Common myeloid progenitor, CD34-positive (primary cell): ENCODE data around the gene DENND1B.

Experiments used
- CTCF ChIA-PET: fragments of 350-600 bp; sonication (Branson Sonifier 250); formaldehyde crosslinking; loops from one replicate; lab custom pipeline; 2021; ENCODE audit warnings: antibody characterized with exemption; lab: Charles Lee
- POLR2A ChIA-PET: fragments of 350-600 bp; sonication (Branson Sonifier 250); formaldehyde crosslinking; loops from one replicate; lab custom pipeline; 2021; ENCODE audit warnings: antibody characterized with exemption; lab: Charles Lee
- DNase-seq, 3 donors: peaks; one replicate each; pipeline versions ENCODE4 v3.0.0 to v3.0.0-alpha.2; 2013
- H3K27ac ChIP-seq, 2 experiments: 1 replicate in 1 of 2; 2 replicates in 1 of 2; pipeline ENCODE4 v1.7.0; 2013; ENCODE audit warnings: inconsistent platforms in 2 of 2, low read length in 2 of 2, mild to moderate bottlenecking in 2 of 2, low read depth in 1 of 2, moderate library complexity in 1 of 2; ENCODE audit not compliant: severe bottlenecking in 2 of 2, insufficient read depth in 1 of 2, poor library complexity in 1 of 2
- H3K27me3 ChIP-seq, 5 experiments: replicated peaks in 2 of 5; 1 replicate in 3 of 5; 2 replicates in 2 of 5; pipeline versions ENCODE4 v1.6.1 to v1.7.0; 2013; ENCODE audit warnings: low read length in 4 of 5, mild to moderate bottlenecking in 2 of 5, moderate library complexity in 2 of 5, inconsistent platforms in 1 of 5; ENCODE audit not compliant: insufficient read depth in 5 of 5, control insufficient read depth in 4 of 5
- H3K36me3 ChIP-seq, 4 experiments: 1 replicate in 2 of 4; 2 replicates in 2 of 4; pipeline versions ENCODE4 v1.6.1 to v1.7.0; 2013; ENCODE audit warnings: low read length in 3 of 4, control low read depth in 1 of 4, mild to moderate bottlenecking in 1 of 4; ENCODE audit not compliant: control insufficient read depth in 4 of 4, insufficient read depth in 4 of 4
- H3K4me1 ChIP-seq, 4 experiments: 1 replicate in 3 of 4; 2 replicates in 1 of 4; pipeline versions ENCODE4 v1.6.1 to v1.7.1; 2013; ENCODE audit warnings: low read length in 3 of 4, mild to moderate bottlenecking in 3 of 4, control low read depth in 1 of 4, inconsistent platforms in 1 of 4, moderate library complexity in 1 of 4; ENCODE audit not compliant: control insufficient read depth in 4 of 4, insufficient read depth in 4 of 4; ENCODE audit errors: control extremely low read depth in 1 of 4
- H3K4me3 ChIP-seq, 7 experiments: 1 replicate in 4 of 7; 2 replicates in 3 of 7; pipeline versions ENCODE4 v1.5.1 to v1.7.0; 2013; ENCODE audit warnings: mild to moderate bottlenecking in 7 of 7, low read length in 6 of 7, moderate library complexity in 6 of 7, inconsistent platforms in 2 of 7, low read depth in 2 of 7, control low read depth in 1 of 7; ENCODE audit not compliant: insufficient read depth in 4 of 7, control insufficient read depth in 1 of 7; ENCODE audit errors: extremely low read depth in 1 of 7
- H3K9me3 ChIP-seq, 5 experiments: 1 replicate in 4 of 5; 2 replicates in 1 of 5; pipeline versions ENCODE4 v1.6.1 to v1.7.1; 2013; ENCODE audit warnings: low read length in 4 of 5, mild to moderate bottlenecking in 2 of 5, inconsistent platforms in 1 of 5, low read depth in 1 of 5, moderate library complexity in 1 of 5; ENCODE audit not compliant: control insufficient read depth in 4 of 5, insufficient read depth in 2 of 5; ENCODE audit errors: control extremely low read depth in 1 of 5
- WGBS: methylation state at CpG from one replicate; pipeline ENCODE4 v1.1.5; 2013; ENCODE audit not compliant: insufficient coverage; 5-methylcytosine and 5-hydroxymethylcytosine counted together

Gene DENND1B

DNA sequence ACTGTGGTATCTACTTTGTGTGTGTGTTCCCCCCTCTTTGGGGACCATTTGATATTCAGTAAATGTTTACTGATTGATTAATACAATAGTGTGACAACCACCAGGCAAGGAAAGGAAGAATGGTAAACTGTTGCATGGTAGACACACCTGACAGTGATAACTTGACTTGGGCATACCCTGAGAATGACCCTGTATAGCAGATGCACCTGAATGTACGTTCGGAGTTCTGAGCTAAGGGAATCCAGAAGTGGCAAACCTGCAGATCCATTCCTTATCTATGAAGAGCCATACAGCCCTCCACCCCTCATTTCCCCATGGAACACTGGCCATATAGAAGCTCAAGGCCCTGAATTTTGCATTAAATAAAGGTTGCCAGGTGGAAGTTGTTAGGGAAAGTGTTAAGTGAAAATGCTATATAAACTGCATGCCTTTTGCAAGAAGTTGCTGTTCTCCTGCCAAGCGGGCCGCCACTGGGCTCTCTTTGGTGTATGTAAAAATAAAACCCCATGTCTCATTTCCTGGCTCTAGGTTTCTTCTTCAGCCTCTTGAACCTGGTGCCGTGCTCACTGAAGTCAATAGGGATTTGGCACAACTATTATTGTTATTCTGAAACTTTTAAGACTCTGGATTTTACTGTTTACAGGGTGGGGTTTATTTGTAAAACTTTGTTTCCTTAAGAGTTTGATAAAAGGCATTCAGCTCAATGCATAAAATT is 32.6 kb upstream of the DENND1B start:
- POLR2A ChIA-PET, result no interaction called here
- CTCF ChIA-PET, result interaction anchor here (1.0 to 1.1 kb wide), 2 partner anchors 8 to 30 kb away, joined by 3 read pairs; no protein-coding TSS in a partner anchor
- DNase-seq, result no peak
- H3K27me3 ChIP-seq, result no peaks in the 10 kb centered on the region
- H3K36me3 ChIP-seq, result no peaks in the 10 kb centered on the region
- H3K4me1 ChIP-seq, result no peaks in the 10 kb centered on the region
- H3K4me3 ChIP-seq, result no peak overlapping the region
- no peaks in the 10 kb centered on the region for H3K9me3 ChIP-seq
- 100% methylated on average over 3 of the region's 5 CpGs for WGBS
- H3K27ac ChIP-seq, result no peak overlapping the region

DNA sequence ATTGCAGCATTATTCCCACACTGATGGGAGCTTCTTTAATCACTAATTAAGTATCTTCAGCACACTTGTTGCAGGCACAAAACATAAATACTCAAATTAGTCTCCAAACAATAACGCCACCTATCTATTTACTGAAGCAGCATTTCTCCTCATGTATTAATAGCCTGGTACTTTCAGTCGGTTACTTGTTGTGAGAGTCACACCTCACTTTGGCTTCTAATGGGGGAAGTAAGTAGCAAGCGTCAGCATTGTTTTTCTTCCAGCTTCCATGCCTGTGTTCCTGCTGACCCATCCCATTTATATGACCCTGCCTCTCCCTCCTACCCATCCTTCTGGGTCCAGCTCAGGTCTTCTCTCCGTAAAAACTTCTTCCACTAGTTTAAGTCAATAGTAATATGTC is 31.9 kb upstream of the DENND1B start:
- no peak overlapping the region for H3K4me3 ChIP-seq
- DNase-seq, result no peak
- no peaks in the 10 kb centered on the region for H3K9me3 ChIP-seq
- CTCF ChIA-PET, result interaction anchor here (1.1 kb wide), 1 partner anchor 9 kb away, joined by 3 read pairs; no protein-coding TSS in a partner anchor
- POLR2A ChIA-PET, result no interaction called here
- 100% methylated on average over 3 of the region's 4 CpGs for WGBS
- no peaks in the 10 kb centered on the region for H3K36me3 ChIP-seq
- H3K27me3 ChIP-seq, result no peaks in the 10 kb centered on the region
- no peak overlapping the region for H3K27ac ChIP-seq
- H3K4me1 ChIP-seq, result no peaks in the 10 kb centered on the region

DNA sequence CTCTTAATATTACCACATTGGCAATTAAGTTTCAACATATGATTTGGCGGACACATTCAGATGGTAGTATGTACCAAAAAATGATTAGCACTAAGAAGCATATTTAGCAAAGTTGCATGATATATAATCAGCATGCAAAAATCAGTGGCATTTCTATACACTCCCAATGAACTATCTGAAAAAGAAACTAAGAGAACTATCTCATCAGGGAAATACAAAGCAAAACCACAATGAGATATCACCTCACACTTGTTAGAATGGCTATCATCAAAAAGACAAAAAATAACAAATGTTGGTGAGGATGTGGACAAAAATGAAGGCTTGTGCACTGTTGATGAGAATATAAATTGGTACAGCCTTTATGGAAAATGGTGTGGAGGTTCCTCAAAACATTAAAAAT is 31.4 kb upstream of the DENND1B start:
- CTCF ChIA-PET, result interaction anchor here (1.1 kb wide), 1 partner anchor 9 kb away, joined by 3 read pairs; no protein-coding TSS in a partner anchor
- Histone ChIP-seq H3K27me3 (no peaks in the 10 kb centered on the region), H3K36me3 (no peaks in the 10 kb centered on the region), H3K4me1 (no peaks in the 10 kb centered on the region), H3K27ac (no peak overlapping the region), H3K4me3 (no peak overlapping the region), H3K9me3 (peaks cover 0 to 2% (median 2%) of the 10 kb centered on the region in 5 experiments)
- no CpG with 5 or more reads among the region's 1 CpG for WGBS
- POLR2A ChIA-PET, result no interaction called here
- no peak for DNase-seq

DNA sequence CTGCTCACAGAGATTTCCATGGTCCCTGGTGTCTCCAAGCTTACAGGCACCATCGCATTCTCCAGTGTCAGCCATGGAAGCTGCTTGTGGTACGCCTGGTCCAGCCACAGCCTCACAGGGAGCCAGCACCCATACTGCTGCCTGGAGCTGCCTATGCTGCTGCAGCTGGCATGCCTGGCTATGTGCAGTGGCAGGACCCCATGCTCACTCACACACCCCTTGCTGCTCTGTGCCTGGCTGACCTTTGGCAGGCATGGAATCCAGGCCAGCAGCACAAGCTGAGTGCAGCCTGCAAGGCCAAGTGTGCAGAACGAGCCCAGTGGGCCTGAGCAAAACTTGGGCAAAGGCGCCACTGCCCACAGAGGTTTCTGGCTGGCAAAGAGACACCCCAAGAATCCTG is 26.4 kb upstream of the DENND1B start:
- Histone ChIP-seq H3K4me1 (no peaks in the 10 kb centered on the region), H3K27ac (no peak overlapping the region), H3K9me3 (peaks cover 1 to 41% (median 24%) of the 10 kb centered on the region in 5 experiments), H3K4me3 (no peak overlapping the region), H3K36me3 (no peaks in the 10 kb centered on the region), H3K27me3 (no peaks in the 10 kb centered on the region)
- POLR2A ChIA-PET, result no interaction called here
- DNase-seq, result no peak
- 92% methylated on average over 3 of the region's 4 CpGs for WGBS
- CTCF ChIA-PET, result interaction anchor here (1.0 kb wide), 1 partner anchor 18 kb away, joined by 3 read pairs; no protein-coding TSS in a partner anchor

DNA sequence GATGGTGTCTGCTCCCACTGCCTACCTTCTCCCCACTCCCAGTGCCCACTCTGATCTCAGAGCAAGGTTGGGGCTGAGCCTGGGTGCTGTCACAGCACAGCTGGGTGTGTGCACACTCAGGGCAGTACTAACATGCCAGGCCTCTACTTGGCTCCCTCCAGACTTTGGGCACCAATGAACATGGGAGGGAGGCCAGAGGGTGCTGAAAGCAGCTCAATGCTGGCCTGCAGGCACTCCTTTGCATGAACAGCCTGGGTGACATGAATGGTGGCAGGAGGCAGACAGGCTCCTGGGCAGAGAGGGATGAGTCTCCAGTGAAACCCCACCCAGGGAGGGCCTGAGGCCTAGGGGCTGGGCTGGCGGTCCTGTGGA is 25.8 kb upstream of the DENND1B start:
- POLR2A ChIA-PET, result no interaction called here

DNA sequence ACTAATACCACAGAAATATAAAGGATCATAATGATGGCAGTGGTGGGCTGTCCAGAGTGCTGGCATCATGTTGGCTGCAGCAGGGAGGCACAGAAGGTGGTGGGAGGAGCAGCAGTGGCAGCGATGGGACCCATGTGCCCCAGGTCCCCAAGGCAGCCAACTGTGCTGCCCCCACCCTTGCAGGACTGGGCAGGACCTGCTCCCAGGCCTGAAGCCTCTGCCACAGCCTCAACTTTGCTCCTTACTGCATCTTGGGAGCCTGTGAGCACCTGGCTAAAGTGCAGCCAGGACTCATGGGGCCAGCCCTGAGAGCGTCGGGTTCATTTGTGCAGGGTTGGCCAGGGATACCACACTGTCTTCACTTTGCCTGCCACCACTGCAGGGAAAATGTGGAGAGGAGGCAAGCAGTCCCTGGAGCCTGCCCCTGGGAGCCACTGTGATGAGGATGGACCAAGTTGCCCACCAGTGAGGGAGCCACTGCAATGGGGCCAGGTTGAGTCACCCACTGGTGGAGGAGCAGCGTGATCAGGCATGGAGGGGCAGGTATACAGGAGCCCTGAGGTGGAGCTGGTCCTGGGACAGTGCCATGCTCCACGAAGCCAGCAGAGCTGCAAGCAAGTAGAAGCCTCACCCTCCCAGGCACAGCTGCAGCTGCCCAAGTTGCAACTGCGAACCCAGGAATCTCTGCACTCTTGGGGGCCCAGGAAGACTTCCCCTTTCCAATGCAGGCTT is 25.3 kb upstream of the DENND1B start:
- 80% methylated on average over 6 of the region's 6 CpGs for WGBS
- peaks cover 1 to 48% (median 24%) of the 10 kb centered on the region in 5 experiments for H3K9me3 ChIP-seq
- H3K4me3 ChIP-seq, result no peak overlapping the region
- ChIA-PET CTCF (interaction anchor here (1.0 kb wide), 2 partner anchors 17 to 18 kb away, joined by 3 read pairs; no protein-coding TSS in a partner anchor), POLR2A (no interaction called here)
- H3K36me3 ChIP-seq, result no peaks in the 10 kb centered on the region
- no peak for DNase-seq
- no peak overlapping the region for H3K27ac ChIP-seq
- H3K4me1 ChIP-seq, result no peaks in the 10 kb centered on the region
- no peaks in the 10 kb centered on the region for H3K27me3 ChIP-seq

More for the DNA sequence above, 25.8 kb upstream of the DENND1B start:
- CTCF ChIA-PET, result interaction anchor here (1.0 kb wide), 2 partner anchors 17 to 18 kb away, joined by 3 read pairs; no protein-coding TSS in a partner anchor
- Histone ChIP-seq H3K4me1 (no peaks in the 10 kb centered on the region), H3K4me3 (no peak overlapping the region), H3K36me3 (no peaks in the 10 kb centered on the region), H3K27ac (no peak overlapping the region), H3K9me3 (peaks cover 1 to 47% (median 24%) of the 10 kb centered on the region in 5 experiments), H3K27me3 (no peaks in the 10 kb centered on the region)
- no peak for DNase-seq
- WGBS, result 100% methylated on average over 1 of the region's 1 CpG

DNA sequence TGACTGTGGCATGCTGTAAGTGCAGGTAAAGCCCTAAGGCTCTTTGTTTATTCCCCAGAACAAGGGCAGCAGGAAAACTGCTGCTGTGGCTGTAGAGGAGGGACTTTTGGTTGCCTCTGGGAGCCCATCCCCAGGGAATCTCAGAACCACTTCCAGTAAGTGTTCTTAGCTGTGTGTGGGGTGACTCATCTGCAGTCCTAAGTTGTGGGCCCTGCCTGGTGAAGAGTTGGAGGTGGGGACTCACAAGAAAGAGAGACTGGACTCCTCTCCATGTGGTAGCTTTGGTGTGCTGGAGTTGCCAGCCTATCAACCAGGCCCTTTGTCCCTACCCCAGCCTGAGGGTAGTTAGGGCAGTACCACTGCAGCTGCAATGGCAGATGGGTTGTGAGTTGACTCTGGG is 24.0 kb upstream of the DENND1B start:
- DNase-seq, result no peak
- H3K4me3 ChIP-seq, result no peak overlapping the region
- H3K9me3 ChIP-seq, result peaks cover 1 to 54% (median 26%) of the 10 kb centered on the region in 5 experiments
- no peaks in the 10 kb centered on the region for H3K4me1 ChIP-seq
- H3K27ac ChIP-seq, result no peak overlapping the region
- ChIA-PET POLR2A (no interaction called here), CTCF (no interaction called here)
- H3K36me3 ChIP-seq, result no peaks in the 10 kb centered on the region
- H3K27me3 ChIP-seq, result no peaks in the 10 kb centered on the region
